GM18520 (cell line): ENCODE measurements around the gene NUBP1.
"Not testable (repeated sequence)": the region's sequence is repeated elsewhere in the genome, so short reads cannot be mapped to it uniquely, and the experiment has no call there.

Experiments
- ATAC-seq: cut with Tn5 transposase; IDR thresholded peaks from one replicate; pipeline ENCODE4 v1.9.1; 2021; ENCODE audit not compliant: unreplicated experiment

Gene NUBP1

DNA sequence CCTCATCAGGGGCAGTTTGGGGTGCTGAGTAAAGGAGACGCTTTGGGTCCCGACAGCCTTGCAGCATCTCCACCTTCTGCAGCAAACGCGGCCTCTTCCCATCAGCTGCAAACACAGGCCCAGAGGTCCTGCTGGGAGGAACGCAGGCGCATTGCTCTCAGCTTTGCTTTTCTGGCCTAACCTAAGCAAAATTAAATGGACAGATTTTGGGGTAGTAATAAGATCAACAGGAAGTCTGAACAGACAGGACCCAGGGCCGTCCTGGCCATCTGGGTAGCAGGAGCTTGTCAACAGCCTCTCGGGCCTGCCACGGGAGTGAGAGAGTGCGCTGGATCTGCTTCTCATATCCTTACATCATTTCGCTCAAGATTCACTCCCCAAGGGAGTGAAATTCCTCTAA lies 7.2 kb downstream of the NUBP1 start:
- ATAC-seq = no peak

DNA sequence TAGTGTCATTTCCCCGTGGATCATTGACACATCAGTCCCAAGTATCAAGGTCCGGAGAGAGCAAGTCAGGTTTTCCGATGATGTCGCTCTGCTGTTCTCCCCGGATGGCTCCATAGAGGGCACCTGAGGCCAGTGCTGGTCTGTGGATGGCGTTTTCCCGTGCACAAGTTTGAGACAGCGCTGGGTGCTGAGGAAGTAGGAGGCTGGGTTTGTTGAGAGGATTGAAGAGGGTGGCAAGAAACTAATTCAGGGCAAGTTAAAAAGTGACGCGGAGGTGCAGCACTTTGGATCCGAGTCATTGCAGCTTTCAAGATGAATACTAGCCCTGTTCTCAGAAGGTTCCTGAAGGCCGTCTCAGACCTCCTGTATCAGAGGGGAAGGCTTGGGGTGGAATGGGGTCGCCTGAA lies 7.7 kb downstream of the NUBP1 start:
- ATAC-seq = no peak

DNA sequence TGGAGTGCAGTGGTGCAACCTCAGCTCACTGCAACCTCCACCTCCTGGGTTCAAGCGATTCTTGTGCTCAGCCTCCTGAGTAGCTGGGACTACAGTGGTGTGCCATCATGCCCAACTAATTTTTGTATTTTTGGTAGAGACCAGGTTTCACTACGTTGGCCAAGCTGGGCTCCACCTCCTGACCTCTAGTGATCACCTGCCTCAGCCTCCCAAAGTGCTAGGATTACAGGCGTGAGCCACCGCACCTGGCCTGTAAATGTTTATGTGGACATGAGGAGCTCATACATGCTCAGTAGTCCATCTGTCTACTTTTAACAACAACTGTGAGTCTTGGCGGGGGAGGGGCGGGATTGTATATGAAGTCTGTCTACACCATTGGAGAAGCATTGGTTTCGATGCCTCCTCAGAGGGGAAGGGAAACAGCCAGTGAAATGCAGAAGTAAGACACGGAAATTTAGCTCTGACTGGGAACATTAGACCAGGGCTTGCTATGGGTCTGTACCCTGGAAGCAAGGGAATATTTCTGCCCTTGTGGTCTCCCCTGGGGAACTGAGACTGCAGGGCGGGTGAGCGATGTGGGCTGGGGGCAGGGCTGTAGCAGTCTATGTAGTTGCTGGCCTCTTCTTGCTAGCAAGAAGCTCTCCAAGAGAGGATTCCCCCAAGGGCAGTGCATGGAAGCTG lies 9.3 kb downstream of the NUBP1 start:
- no peak for ATAC-seq

DNA sequence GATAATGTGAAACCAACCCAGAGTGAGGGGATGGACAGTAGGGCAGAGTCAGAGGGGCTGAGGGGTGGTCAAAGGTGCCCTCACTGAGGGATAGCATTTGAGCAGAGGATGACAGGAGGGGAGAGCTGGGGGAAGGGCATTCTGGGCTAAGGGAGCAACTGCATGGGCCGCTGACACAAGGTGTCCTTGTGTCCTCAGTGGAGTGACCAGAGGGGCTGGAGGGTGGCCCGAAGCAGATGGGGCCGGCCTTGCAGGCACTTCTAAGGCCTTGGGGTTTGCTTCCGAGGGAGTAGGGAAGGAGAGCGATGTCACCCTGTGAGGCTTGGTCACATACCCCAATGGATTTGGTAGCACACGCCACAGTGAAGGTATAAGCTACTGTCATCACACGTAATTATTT lies 10.0 kb downstream of the NUBP1 start:
- ATAC-seq = no peak

DNA sequence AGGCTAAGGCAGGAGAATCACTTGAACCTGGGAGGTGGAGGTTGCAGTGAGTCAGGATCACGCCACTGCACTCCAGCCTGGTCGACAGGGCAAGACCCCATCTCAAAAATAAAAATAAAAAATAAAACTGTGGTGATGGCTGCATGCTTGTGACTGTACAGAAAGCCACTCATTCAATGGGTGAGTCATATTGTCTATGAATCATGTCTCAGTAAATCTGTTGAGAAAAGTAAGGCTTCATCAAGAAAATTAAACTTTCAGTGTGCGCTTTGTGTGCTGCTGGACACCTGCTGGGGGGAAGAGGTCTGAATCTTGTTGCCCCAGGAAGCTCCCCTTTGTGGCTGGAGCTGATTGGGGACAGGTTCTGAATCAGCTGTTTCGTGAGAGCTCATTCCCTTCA lies 11.3 kb downstream of the NUBP1 start:
- no peak for ATAC-seq

DNA sequence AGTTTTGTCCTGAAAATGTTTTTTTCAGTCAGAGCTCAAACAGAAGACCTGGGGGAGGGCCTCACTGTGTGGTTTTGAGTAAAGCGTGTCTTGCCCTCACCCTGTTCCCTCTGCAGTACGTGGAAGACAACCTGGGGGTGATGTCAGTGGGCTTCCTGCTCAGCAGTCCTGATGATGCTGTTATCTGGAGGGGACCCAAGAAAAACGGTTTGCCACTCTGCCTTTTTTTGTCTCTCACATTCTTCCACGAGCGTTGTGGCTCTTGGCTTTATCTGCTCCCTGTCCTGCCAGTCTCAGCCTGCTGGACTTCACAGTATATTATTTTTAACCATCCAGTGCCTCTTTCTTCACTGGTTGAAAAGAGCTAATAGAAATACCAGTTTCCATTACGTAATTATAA lies 12.9 kb downstream of the NUBP1 start:
- ATAC-seq = no peak

DNA sequence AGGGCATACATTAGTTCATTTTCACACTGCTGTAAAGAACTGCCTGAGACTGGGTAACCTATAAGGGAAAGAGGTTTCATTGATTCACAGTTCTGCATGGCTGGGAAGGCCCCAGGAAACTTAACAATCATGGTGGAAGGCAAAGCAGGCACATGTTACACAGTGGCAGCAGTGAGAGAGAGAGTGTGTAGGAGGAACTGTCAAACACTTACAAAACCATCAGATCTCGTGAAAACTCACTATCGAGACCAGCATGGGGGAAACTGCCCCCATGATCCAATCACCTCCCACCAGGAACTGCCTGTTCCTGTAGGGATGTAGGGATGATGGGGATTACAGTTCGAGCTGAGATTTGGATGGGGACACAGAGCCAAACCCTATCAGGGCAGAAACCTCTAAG lies 17.2 kb downstream of the NUBP1 start:
- no peak for ATAC-seq

DNA sequence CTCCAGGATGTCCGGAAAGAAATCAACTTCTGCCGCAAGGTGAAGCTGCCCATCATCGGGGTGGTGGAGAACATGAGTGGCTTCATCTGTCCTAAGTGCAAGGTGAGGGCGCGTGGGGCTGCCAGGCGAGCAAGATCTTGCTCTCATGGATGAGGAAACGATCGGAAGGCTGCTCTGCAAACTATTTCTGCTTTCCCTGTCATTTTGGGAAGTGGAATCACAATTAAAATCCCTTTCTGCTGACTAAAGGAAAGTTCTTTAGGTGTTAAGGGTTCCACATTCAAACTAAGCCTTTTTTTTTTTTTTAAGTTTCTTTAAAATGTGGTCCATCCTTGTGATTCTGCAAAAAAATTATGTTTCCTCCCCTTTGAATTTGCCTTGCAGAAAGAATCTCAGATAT lies 17.7 kb downstream of the NUBP1 start:
- no peak for ATAC-seq

DNA sequence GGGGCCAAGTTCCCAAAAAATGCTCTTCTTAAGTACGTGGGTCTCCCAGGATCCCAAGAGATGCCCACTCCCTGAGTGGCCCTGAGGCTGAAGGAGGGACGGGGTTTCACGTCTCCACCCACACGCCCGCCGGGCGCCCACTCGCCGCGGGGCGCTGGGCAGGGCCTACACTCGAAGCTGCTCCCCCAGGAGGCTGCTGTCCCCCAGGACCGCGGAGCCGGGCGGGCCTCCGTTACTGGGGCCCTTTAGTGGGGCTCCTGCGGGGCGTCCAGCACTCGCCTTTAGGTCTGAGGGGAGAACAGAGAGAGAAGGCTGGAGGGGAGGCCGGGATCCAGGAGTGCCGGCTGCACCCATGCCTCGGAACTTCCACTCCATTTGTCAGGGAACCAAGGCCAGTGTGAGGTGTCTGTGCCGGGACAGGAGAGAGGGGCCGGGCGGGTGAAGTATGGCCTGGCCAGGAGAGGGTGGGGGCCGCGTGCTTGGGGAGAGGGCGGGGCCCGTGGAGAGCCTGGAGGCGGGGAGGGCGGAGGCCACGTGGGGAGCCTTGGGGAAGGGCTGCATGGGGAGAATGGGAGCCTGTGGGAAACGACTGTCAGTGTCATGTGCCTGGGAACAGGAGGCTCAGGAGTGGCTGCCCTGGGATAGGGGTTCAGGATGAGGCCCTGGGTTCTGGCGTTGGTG lies 18.8 kb downstream of the NUBP1 start:
- ATAC-seq = no peak

DNA sequence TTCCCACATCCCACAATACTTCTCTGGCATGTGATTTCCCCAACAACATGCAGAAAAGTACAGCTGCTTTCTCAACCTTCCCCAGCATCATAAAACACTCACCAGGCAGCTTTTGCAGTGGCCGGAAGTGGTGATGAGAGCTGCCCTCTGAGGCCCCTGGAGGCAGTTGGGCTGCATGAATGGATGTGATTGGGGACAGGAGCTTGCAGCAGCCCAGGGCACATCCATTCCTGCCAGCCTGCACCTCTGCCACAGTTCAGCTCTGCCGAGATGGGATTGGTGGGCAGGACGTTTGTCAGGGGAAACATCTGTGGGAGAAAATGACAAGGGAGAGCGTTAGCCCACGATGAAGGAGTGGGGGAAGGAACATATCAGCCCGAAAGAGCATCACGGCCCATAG lies 19.8 kb downstream of the NUBP1 start:
- no peak for ATAC-seq

DNA sequence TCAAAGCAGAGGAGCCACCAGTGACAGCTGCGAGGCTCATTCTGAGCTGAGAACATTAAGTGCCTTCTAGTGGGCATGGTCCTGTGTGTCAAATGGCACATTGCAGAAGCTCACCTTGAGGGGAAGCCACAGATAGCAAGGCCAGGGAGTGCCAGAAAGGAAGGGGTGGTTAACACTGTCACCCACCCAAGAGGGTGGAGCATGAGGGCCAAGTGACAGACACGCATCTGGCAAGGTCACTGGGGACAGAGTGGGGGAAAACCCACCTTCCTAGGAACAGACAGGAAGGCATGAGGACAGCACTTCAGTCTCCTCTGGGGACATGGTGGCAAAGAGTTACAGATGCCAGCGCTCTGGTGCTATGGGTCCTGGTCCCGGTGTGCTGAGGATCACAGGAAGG lies 22.1 kb downstream of the NUBP1 start:
- ATAC-seq = peak; percentile 68

DNA sequence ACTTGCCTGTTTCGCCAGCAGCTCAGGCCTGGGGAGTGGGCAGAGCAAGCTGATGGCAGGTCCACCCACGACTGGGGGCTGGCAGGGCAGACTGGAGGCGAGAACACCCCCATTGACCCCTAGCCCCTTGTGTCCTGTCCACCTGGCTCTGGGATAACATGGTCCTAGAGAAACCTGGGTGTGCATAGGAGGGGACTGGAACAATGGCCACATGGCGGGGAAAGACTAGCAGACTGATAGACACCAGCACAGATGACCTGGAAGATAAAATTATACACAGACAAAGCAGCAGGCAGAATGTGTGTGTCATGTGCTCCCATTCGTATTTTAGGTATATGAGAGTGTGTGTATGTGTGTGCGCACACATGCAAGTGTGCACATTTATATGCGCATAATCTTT lies 23.5 kb downstream of the NUBP1 start:
- no peak for ATAC-seq

DNA sequence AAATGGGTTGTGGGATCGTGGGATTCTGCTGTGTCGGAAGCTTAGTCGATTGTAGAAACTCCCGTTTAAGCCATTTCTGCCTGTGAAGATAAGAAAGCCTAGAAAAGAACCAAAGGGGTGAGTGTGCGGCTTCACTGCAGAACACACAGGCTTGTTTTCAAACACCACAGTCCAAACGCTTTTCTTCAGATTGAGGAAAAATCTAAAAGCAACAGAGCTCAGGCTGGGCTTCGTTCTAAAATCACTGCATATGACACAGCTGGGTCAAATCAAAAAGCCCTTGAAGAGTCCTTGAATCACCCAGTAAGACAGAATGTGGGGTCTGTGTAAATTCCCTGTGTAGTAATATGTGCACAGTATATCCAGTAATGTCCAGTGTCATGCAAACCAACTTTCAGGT lies 25.7 kb downstream of the NUBP1 start:
- no peak for ATAC-seq

DNA sequence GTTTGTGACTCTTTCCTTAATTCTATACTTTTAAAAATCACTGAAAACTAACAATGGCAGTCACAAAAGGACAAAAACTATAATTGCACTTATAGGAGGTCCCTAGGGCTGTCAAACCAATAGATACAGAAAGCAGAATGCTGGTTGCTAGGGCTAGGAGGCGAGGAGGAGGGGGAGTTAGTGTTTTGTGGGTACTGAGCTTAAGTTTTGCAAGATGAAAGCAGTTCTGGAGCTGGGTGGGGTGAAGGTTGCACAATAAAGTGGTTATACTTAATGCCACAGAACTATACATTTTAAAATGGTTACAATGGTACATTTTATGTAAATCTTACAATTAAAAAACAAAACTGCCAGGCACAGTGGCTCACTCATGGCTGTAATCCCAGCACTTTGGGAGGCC lies 27.3 kb downstream of the NUBP1 start:
- ATAC-seq = no peak

DNA sequence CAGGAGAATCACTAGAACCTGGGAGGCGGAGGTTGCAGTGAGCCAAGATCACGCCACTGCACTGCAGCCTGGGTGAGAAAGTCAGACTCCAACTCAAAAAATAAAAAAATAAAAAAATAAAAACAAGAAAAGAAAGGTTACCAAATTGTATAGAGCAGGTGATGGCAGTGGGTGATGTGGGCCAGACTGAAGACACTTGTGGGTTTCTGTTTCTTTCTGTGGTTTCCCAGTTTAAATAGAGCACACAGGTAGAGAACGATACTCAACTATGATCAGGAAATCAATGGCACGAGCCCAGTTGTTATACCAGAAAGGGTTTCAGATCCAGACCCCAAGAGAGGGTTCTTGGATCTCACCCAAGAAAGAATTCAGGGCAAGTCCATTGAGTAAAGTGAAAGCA lies 32.6 kb downstream of the NUBP1 start:
- no peak for ATAC-seq

DNA sequence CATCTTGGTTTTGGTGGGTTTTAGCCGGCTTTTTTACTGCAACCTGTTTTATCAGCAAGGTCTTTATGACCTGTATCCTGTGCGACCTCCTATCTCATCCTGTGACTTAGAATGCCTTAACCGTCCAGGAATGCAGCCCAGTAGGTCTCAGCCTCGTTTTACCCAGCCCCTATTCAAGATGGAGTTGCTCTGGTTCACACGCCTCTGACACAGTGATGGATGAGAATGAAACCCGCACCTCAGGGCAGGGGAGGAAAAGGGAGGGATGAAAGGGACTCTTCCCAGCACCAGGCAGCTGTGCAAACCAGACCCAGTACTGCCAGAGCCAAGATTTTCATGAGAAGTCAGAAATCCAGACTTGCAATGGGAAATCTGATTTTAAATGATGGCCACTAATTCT lies 33.3 kb downstream of the NUBP1 start:
- ATAC-seq = not testable (repeated sequence)

DNA sequence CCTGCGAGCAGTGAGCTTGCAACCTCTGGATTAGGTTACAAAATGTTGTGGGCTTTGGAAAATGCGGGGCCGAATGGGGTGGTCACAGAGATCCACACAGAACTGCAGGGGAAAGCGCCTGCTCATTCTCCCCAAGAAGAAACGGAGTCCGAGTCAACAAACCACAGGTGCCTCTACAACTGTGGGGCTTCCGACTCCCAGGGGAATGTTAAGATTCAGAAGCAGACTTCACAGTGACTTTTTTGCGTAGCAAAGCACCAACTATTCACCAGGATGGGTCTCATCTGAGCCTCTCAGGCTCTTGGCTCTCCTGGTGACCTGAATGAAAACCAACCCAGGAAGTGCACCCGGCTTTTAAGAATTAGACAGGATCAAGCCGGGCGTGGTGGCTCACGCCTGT lies 33.7 kb downstream of the NUBP1 start:
- no peak for ATAC-seq

DNA sequence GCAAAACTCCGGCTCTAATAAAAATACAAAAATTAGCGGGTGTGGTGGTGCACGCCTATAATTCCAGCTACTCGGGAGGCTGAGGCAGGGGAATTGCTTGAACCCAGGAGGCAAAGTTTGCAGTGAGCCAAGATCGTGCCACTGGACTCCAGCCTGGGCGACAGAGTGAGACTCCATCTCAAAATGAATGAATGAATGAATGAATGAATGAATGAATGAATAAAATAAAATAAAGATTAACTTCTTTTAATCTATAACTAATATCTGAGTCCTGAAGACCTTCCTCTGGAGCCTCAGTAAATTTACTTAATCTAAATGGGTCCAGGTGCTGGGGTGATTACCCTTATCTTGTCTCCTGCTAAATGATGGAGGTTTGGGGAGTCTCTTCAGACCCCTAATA lies 36.3 kb downstream of the NUBP1 start:
- not testable (repeated sequence) for ATAC-seq

DNA sequence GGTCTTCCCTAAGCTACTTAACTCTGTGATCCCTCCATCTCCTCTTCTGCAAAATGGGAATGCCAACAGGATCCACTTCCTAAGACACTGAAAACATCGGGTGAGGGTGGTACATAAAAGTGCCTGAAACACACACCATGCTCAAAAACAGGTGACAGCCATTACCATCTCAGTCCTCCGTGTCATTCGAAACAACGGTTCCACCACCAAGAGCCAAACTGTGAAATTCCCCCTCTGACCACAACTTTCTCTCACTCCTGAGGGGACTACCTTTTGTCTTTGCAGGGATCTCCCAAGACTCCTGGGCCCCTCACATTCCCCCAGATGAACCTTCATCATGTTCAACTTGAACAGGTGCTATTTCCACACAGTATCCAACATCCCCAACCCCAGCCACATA lies 37.0 kb downstream of the NUBP1 start:
- ATAC-seq = no peak

DNA sequence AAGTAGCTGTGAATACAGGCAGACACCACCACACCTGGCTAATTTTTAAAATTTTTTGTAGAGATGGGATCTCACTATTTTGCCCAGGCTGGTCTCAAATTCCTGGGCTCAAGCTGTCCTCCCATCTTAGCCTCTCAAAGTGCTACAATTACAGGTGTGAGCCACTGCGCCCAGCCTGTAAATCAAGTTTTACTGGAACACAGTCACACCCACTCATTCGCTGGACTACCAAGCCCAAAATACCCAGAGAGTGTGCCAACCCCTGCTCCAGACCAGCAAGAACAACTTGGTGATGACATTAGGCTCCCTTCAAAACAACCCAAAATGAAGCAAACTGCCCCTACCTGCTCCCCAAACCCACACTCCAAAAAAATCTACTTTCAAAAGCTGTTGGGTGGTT lies 39.0 kb downstream of the NUBP1 start:
- no peak for ATAC-seq

DNA sequence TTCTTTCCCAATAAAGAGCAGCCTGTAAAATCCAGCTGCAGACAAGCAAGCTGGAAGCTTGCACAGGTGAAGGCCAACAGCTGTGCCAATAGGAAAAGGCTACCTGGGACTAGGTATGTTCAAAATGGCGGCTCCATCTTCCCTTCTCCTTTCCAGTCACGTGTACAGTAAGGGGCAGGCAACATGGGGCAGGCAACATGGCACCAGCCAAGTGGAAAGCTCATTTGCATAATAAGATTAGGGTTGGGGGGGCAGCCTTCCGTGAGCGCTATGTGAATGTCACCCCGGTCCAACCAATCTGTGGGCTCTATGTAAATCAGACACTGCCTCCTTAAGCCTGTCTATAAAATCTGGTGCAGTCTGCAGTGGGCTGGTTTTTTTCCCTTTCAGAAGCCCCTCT lies 43.7 kb downstream of the NUBP1 start:
- no peak for ATAC-seq

DNA sequence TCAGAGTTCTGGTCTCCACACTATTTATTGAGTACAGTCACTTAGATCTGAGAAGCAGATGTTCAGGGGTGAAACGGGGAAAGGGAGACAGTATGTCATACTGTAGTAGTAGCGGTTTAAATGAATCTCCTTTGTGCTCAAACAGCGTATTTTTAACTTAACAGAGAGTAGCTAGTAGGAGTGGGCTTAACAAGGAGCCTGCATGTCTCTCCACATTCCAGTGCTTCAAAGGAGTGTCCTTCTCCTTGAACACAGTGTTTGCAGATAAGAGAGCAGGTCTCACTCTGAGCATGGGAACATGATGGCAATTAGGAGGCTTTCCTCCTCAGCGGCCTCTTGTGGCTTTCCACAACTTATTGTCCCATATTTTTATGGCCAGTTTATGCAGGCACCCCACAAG lies 45.0 kb downstream of the NUBP1 start:
- not testable (repeated sequence) for ATAC-seq

DNA sequence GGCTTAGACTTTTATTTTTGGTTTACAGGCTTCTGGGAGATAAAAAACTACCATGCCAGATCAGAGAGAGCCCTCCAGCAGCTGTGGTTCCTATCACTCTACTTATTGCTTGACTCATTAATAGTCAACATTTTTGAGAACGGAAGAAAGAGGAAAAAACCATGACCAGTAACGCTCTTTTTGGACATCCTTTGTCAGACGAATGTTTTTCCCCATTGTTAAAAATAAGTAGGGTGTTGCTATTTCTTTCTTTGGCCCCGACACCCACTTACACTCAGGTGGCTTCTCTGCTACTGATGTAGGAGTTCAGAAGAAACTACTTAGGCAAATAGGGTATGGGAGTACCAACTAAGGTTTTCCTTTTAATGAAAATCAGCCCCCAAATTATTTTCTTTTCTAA lies 47.4 kb downstream of the NUBP1 start:
- ATAC-seq = no peak
